ENCODE data around the gene IGFBPL1. TPM values are rescaled to one million over a fixed set of nuclear protein-coding genes. Genes with fewer than 3 reads are reported as not detected.

IGFBPL1 gene
- total and polyA plus RNA-seq, 2 of the 13 experiments (the other 11 are each of a cell fraction or from before 2014, with no cell fraction given), result 0.24 TPM; not detected in 1

DNA sequence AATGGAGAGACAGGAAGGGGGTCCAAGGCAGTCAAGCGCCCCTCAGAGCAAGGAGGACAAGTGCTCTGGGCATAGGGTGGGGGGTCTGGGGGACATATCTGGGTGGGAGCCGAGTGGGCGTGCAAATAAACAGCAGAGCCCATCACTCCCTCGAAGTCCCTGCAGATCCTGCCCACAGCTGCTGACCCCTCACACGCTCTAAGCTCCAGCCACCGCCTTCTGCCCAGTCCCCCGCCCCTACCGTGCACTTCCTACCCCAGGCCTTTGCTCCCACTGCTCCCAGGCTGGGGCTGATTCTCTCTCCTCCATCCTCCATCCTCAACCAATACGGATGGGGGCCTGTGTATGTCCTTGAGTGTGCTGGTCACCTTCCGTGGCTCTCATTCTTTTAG is 48.7 kb downstream of the IGFBPL1 start:
- Histone ChIP-seq H3K79me2 (ENCODE audit: insufficient read depth, low read length) (no peaks in the 10 kb centered on the region), H3K4me1 (ENCODE audit: insufficient read depth, low read length) (peaks cover 71% of the 10 kb centered on the region), H3K4me2 (ENCODE audit: low read depth, low read length) (peak overlapping the region; percentile 63), H3K9me3 (ENCODE audit: low read length) (no peaks in the 10 kb centered on the region), H2AFZ (ENCODE audit: low read length) (no peak overlapping the region), H3K4me3 (replicated peaks in 1 of 3; ENCODE audit: insufficient read depth in 1 of 3, low read depth in 2 of 3, low read length in 3 of 3) (peak overlapping the region in 1 of 3 experiments; percentile 38; a peak in 2 of 6 replicates), H3K36me3 (replicated peaks in 1 of 2; ENCODE audit: control insufficient read depth in 1 of 2, insufficient read depth in 2 of 2, low read length in 2 of 2) (no peaks in the 10 kb centered on the region), H3K9ac (ENCODE audit: insufficient read depth, low read depth, low read length) (no peak overlapping the region; the same call in 1 of the 2 replicates), H3K27ac (ENCODE audit: extremely low read length, insufficient read depth, low read length) (peak overlapping the region; percentile 70), H3K27me3 (ENCODE audit: control insufficient read depth in 1 of 2, insufficient read depth in 2 of 2, low read length in 2 of 2) (no peaks in the 10 kb centered on the region), H4K20me1 (ENCODE audit: insufficient read depth, low read length) (no peaks in the 10 kb centered on the region)
- ChIA-PET POLR2A (interaction anchor here (1.6 to 2.2 kb wide), 3 partner anchors 17 to 61 kb away, joined by 4 to 8 read pairs (median 6); partner anchors contain the start of gene ALDH1B1), CTCF (ENCODE audit: low intra/inter-chr PET ratio, low total read pairs) (interaction anchor here (1.8 kb wide), 1 partner anchor 25 kb away, joined by 7 read pairs; no protein-coding TSS in a partner anchor)
- in situ Hi-C loops (cut with HindIII; ENCODE audit: extremely low pct_ligation_motif_present, low pct_unique_long_range_greater_than_20kb), result no loop called here
- intact Hi-C loops (cut with micrococcal nuclease; ENCODE audit: unreplicated experiment), result loop anchor here (2.0 kb wide), 1 partner anchor 17 kb away; the partner anchor contains the start of gene ALDH1B1
- DNase-seq (ENCODE audit: low spot score) (no peak), FAIRE-seq (no peak), ATAC-seq (peak; percentile 51)
- TF ChIP-seq ZNF615 (CRISPR knock-in tag; IDR thresholded peaks at IDR 0.05; ENCODE audit: borderline replicate concordance), result no peak
- TF ChIP-seq HNF4A (CRISPR knock-in tag; IDR thresholded peaks at IDR 0.05), result no peak
- no peak for TF ChIP-seq ZC3H4 (CRISPR knock-in tag; IDR thresholded peaks at IDR 0.05; ENCODE audit: borderline replicate concordance)
- no peak for TF ChIP-seq NR2F2 (IDR thresholded peaks at IDR 0.05; ENCODE audit: borderline replicate concordance, low read depth)
- TF ChIP-seq, protein P1, sequence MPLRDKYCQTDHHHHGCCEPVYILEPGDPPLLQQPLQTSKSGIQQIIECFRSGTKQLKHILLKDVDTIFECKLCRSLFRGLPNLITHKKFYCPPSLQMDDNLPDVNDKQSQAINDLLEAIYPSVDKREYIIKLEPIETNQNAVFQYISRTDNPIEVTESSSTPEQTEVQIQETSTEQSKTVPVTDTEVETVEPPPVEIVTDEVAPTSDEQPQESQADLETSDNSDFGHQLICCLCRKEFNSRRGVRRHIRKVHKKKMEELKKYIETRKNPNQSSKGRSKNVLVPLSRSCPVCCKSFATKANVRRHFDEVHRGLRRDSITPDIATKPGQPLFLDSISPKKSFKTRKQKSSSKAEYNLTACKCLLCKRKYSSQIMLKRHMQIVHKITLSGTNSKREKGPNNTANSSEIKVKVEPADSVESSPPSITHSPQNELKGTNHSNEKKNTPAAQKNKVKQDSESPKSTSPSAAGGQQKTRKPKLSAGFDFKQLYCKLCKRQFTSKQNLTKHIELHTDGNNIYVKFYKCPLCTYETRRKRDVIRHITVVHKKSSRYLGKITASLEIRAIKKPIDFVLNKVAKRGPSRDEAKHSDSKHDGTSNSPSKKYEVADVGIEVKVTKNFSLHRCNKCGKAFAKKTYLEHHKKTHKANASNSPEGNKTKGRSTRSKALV (CRISPR knock-in tag; IDR thresholded peaks at IDR 0.05), result no peak
- TF ChIP-seq, protein P2, sequence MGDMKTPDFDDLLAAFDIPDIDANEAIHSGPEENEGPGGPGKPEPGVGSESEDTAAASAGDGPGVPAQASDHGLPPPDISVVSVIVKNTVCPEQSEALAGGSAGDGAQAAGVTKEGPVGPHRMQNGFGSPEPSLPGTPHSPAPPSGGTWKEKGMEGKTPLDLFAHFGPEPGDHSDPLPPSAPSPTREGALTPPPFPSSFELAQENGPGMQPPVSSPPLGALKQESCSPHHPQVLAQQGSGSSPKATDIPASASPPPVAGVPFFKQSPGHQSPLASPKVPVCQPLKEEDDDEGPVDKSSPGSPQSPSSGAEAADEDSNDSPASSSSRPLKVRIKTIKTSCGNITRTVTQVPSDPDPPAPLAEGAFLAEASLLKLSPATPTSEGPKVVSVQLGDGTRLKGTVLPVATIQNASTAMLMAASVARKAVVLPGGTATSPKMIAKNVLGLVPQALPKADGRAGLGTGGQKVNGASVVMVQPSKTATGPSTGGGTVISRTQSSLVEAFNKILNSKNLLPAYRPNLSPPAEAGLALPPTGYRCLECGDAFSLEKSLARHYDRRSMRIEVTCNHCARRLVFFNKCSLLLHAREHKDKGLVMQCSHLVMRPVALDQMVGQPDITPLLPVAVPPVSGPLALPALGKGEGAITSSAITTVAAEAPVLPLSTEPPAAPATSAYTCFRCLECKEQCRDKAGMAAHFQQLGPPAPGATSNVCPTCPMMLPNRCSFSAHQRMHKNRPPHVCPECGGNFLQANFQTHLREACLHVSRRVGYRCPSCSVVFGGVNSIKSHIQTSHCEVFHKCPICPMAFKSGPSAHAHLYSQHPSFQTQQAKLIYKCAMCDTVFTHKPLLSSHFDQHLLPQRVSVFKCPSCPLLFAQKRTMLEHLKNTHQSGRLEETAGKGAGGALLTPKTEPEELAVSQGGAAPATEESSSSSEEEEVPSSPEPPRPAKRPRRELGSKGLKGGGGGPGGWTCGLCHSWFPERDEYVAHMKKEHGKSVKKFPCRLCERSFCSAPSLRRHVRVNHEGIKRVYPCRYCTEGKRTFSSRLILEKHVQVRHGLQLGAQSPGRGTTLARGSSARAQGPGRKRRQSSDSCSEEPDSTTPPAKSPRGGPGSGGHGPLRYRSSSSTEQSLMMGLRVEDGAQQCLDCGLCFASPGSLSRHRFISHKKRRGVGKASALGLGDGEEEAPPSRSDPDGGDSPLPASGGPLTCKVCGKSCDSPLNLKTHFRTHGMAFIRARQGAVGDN (CRISPR knock-in tag; IDR thresholded peaks at IDR 0.05), result peak; percentile 54
- TF ChIP-seq, protein P3, sequence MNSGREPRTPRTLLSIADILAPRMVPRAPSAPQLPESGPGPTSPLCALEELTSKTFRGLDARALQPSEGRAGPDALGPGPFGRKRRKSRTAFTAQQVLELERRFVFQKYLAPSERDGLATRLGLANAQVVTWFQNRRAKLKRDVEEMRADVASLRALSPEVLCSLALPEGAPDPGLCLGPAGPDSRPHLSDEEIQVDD (CRISPR knock-in tag; IDR thresholded peaks at IDR 0.05; ENCODE audit: borderline replicate concordance), result no peak
- no TSS peak for BruUV-seq (replicated peaks)
- WGBS (ENCODE audit: low lambda C conversion rate), result 39% methylated on average over 10 of the region's 10 CpGs

All from HepG2 (cell line).